A673 (cell line): ENCODE data around the gene HMG20B.

Experiments used
- CTCF ChIP-seq: fragments of 300-800, 200-600 bp; sonication (generic); conservative IDR thresholded peaks from 2 replicates; pipeline ENCODE4 v1.5.1; 2017; ENCODE audit warnings: low read depth, mild to moderate bottlenecking, antibody characterized with exemption, low read length, moderate library complexity, mixed read lengths
- EZH2 ChIP-seq: fragments of 200-600 bp; sonication (generic); IDR thresholded peaks from 2 replicates; pipeline ENCODE4 v1.6.1; 2017; ENCODE audit warnings: borderline replicate concordance, low read depth, mild to moderate bottlenecking, mixed read lengths, antibody characterized with exemption, low read length; ENCODE audit not compliant: poor library complexity, severe bottlenecking

- TF ChIP-seq CTCF, result no peak
- TF ChIP-seq EZH2, result no peak
Observed at GRCh38 chr19:3586707-3587346, 14.1 kb downstream of the HMG20B start.
